CD14-positive monocyte (primary cell): Measurements from ENCODE around the gene ARFIP2. TPM values are rescaled to one million over a fixed set of nuclear protein-coding genes. Genes with fewer than 3 reads are reported as not detected.
A peak's percentile ranks its signal among the peaks of the same experiment; 100 is the strongest.

Source experiments
- DNase-seq, 3 donors: peaks; one replicate each; pipeline ENCODE4 v3.0.0-alpha.2; 2011 to 2022
- H2AFZ ChIP-seq: 2 replicates; pipeline ENCODE4 v1.6.0; 2012; ENCODE audit warnings: mild to moderate bottlenecking, low read depth, low read length, inconsistent platforms; ENCODE audit not compliant: insufficient read depth, poor library complexity, severe bottlenecking
- H3K27ac ChIP-seq, 2 donors: 1 replicate in 1 of 2; 2 replicates in 1 of 2; pipeline ENCODE4 v1.5.1; 2012 to 2013; ENCODE audit warnings: low read length in 2 of 2, control low read depth in 1 of 2, inconsistent platforms in 1 of 2, low read depth in 1 of 2, mild to moderate bottlenecking in 1 of 2
- H3K27me3 ChIP-seq, 2 donors: one replicate each; pipeline versions ENCODE4 v1.6.0 to v1.6.1; 2011 to 2013; ENCODE audit warnings: low read length in 2 of 2; ENCODE audit not compliant: control insufficient read depth in 2 of 2, insufficient read depth in 2 of 2
- H3K36me3 ChIP-seq, 2 donors: replicated peaks in 1 of 2; 1 replicate in 1 of 2; 2 replicates in 1 of 2; pipeline versions ENCODE4 v1.5.1 to v1.6.1; 2012 to 2013; ENCODE audit warnings: low read length in 2 of 2, control low read depth in 1 of 2, inconsistent platforms in 1 of 2, mild to moderate bottlenecking in 1 of 2; ENCODE audit not compliant: insufficient read depth in 2 of 2, control insufficient read depth in 1 of 2
- H3K4me1 ChIP-seq, 2 donors: 1 replicate in 1 of 2; 2 replicates in 1 of 2; pipeline versions ENCODE4 v1.5.1 to v1.6.1; 2012 to 2013; ENCODE audit warnings: low read length in 2 of 2, control low read depth in 1 of 2, inconsistent platforms in 1 of 2, mild to moderate bottlenecking in 1 of 2, moderate library complexity in 1 of 2; ENCODE audit not compliant: insufficient read depth in 2 of 2, control insufficient read depth in 1 of 2
- H3K4me2 ChIP-seq: replicated peaks from 2 replicates; pipeline ENCODE3; 2012; ENCODE audit warnings: low read length, moderate library complexity, mild to moderate bottlenecking; ENCODE audit not compliant: poor library complexity, severe bottlenecking; ENCODE audit errors: extremely low read depth
- H3K4me3 ChIP-seq, 3 experiments: fragments of 200-600 bp in 1 of 3; sonication (generic) in 1 of 3; replicated peaks in 1 of 3; 1 replicate in 2 of 3; 2 replicates in 1 of 3; pipeline ENCODE4 v1.5.1; 2011 to 2013; ENCODE audit warnings: low read length in 3 of 3, mild to moderate bottlenecking in 3 of 3, control low read depth in 2 of 3, low read depth in 2 of 3, inconsistent platforms in 1 of 3, moderate library complexity in 1 of 3
- H3K79me2 ChIP-seq: 2 replicates; pipeline ENCODE4 v1.6.0; 2012; ENCODE audit warnings: mild to moderate bottlenecking, control low read depth, inconsistent platforms, low read length, moderate library complexity; ENCODE audit not compliant: insufficient read depth
- H3K9ac ChIP-seq: 2 replicates; pipeline ENCODE4 v1.6.0; 2017; ENCODE audit warnings: low read length, mild to moderate bottlenecking; ENCODE audit not compliant: insufficient read depth, poor library complexity, severe bottlenecking
- H3K9me3 ChIP-seq, 2 donors: replicated peaks in 1 of 2; 1 replicate in 1 of 2; 2 replicates in 1 of 2; pipeline versions ENCODE4 v1.5.1 to v1.6.1; 2012 to 2013; ENCODE audit warnings: low read length in 2 of 2, control low read depth in 1 of 2; ENCODE audit not compliant: control insufficient read depth in 1 of 2, insufficient read depth in 1 of 2
- H4K20me1 ChIP-seq: 2 replicates; pipeline ENCODE4 v1.6.0; 2012; ENCODE audit warnings: mild to moderate bottlenecking, low read length, control low read depth, moderate library complexity; ENCODE audit not compliant: insufficient read depth
- H3K27ac Mint-ChIP-seq, 7 donors: one replicate each; pipeline ENCODE4 v1.8.0; 2020; ENCODE audit warnings: mild to moderate bottlenecking in 7 of 7, mixed read lengths in 7 of 7, moderate library complexity in 6 of 7, inconsistent platforms in 2 of 7
- H3K27me3 Mint-ChIP-seq, 3 donors: one replicate each; pipeline ENCODE4 v1.8.0; 2021 to 2022; ENCODE audit warnings: low read depth in 3 of 3, mild to moderate bottlenecking in 3 of 3, mixed read lengths in 3 of 3, moderate library complexity in 3 of 3, inconsistent platforms in 1 of 3
- H3K36me3 Mint-ChIP-seq, 2 donors: one replicate each; pipeline ENCODE4 v1.8.0; 2020; ENCODE audit warnings: mixed read lengths in 2 of 2, inconsistent platforms in 1 of 2, mild to moderate bottlenecking in 1 of 2
- H3K4me1 Mint-ChIP-seq: one replicate; pipeline ENCODE4 v1.8.0; 2020; ENCODE audit warnings: mild to moderate bottlenecking, mixed read lengths
- H3K4me3 Mint-ChIP-seq, 2 donors: one replicate each; pipeline ENCODE4 v1.8.0; 2020; ENCODE audit warnings: mild to moderate bottlenecking in 2 of 2, mixed read lengths in 2 of 2, moderate library complexity in 1 of 2
- H3K9me3 Mint-ChIP-seq, 7 donors: one replicate each; pipeline ENCODE4 v1.8.0; 2020 to 2022; ENCODE audit warnings: mixed read lengths in 7 of 7, mild to moderate bottlenecking in 6 of 7, moderate library complexity in 6 of 7, inconsistent platforms in 2 of 7
- WGBS: methylation state at CpG from one replicate; pipeline ENCODE4 v1.1.5; 2013; ENCODE audit warnings: missing lambda C conversion rate; ENCODE audit not compliant: insufficient coverage; 5-methylcytosine and 5-hydroxymethylcytosine counted together
- intact Hi-C, 2 donors: fragments of 100-400 bp; cut with micrococcal nuclease; formaldehyde crosslinking; loops; one replicate each; pipeline versions ENCODE4 v1.15.0 to v1.15.1; 2023
- polyA plus RNA-seq, 3 donors: library from polyadenylated mRNA; depleted of rRNA in 1 of 3; unstranded in 2 of 3; stranded (reverse) in 1 of 3; fragments of 300-500 nt in 2 of 3; fragments of >200 nt in 1 of 3; fragmentation: Illumina TruSeq in 2 of 3; gene quantifications; 1 replicate in 2 of 3; 2 replicates in 1 of 3; pipeline ENCODE4 v1.2.3, GENCODE V29; 2012 to 2021
- TF ChIP-seq, protein P1 (sequence below): fragments of 200-600 bp; IDR thresholded peaks from one replicate; pipeline ENCODE4 v1.8.0; 2022; ENCODE audit warnings: antibody characterized with exemption, mild to moderate bottlenecking

Gene ARFIP2
- polyA plus RNA-seq, 3 donors: 21.6 to 43.8 (median 27.2) TPM

DNA sequence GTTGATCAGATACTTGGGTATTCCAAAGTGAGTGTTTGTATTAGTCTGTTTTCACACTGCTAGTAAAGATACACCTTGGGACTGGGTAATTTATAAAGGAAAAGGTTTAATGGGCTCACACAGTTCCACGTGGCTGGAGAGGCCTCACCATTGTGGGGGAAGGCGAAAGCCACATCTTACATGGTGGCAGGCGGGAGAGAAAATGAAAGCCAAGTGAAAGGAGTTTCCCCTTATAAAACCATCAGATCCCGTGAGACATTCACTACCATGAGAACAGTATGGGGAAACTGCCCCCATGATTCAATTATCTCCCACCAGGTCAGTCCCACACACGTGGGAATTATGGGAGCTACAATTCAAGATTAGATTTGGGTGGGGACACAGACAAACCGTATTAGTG, 7.2 kb upstream of the ARFIP2 start:
- no peak overlapping the region for H3K9ac ChIP-seq
- Mint-ChIP-seq H3K27ac (peak overlapping the region in 2 of 7 donors; percentile 9 to 18), H3K9me3 (no peaks in the 10 kb centered on the region), H3K27me3 (no peaks in the 10 kb centered on the region), H3K4me1 (peaks cover 1% of the 10 kb centered on the region), H3K36me3 (peaks cover 38 to 44% of the 10 kb centered on the region in 2 donors), H3K4me3 (no peak overlapping the region)
- H3K4me3 ChIP-seq: no peak overlapping the region
- TF ChIP-seq, protein P1, sequence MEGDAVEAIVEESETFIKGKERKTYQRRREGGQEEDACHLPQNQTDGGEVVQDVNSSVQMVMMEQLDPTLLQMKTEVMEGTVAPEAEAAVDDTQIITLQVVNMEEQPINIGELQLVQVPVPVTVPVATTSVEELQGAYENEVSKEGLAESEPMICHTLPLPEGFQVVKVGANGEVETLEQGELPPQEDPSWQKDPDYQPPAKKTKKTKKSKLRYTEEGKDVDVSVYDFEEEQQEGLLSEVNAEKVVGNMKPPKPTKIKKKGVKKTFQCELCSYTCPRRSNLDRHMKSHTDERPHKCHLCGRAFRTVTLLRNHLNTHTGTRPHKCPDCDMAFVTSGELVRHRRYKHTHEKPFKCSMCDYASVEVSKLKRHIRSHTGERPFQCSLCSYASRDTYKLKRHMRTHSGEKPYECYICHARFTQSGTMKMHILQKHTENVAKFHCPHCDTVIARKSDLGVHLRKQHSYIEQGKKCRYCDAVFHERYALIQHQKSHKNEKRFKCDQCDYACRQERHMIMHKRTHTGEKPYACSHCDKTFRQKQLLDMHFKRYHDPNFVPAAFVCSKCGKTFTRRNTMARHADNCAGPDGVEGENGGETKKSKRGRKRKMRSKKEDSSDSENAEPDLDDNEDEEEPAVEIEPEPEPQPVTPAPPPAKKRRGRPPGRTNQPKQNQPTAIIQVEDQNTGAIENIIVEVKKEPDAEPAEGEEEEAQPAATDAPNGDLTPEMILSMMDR: no peak
- no peaks in the 10 kb centered on the region for H3K9me3 ChIP-seq
- H2AFZ ChIP-seq: no peak overlapping the region
- no CpG with 5 or more reads among the region's 6 CpGs for WGBS
- intact Hi-C loops: loop anchor here in 1 of 2 donors (10.0 kb wide), 1 partner anchor 116 kb away; the partner anchor contains the start of genes ILK and RRP8
- no peak overlapping the region for H3K4me2 ChIP-seq
- no peak for DNase-seq
- no peak overlapping the region for H3K27ac ChIP-seq
- H4K20me1 ChIP-seq: no peaks in the 10 kb centered on the region
- peaks cover 44 to 93% of the 10 kb centered on the region in 2 donors for H3K36me3 ChIP-seq
- no peaks in the 10 kb centered on the region for H3K4me1 ChIP-seq
- H3K27me3 ChIP-seq: no peaks in the 10 kb centered on the region
- peaks cover 6% of the 10 kb centered on the region for H3K79me2 ChIP-seq

DNA sequence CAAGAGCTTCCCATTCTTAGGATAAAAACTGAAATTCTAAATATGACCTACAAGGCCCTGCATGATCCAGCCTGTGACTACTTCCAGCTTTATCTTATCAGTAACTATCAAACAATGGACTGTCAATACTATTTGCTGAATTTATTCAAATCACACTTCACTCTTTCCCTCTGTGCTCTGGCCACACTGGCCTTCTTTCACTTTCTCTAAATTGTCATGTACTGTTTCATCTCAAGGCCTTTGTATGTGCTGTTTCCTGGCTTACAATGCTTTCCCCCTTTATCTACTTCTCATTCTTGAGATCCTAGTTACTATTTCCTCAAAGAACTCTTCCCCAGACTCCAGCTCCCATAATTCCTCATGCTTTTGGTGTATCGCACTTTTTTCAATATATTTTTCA, 5.8 kb upstream of the ARFIP2 start:
- Mint-ChIP-seq H3K9me3 (no peaks in the 10 kb centered on the region), H3K27ac (no peak overlapping the region), H3K36me3 (peaks cover 38 to 44% of the 10 kb centered on the region in 2 donors), H3K27me3 (no peaks in the 10 kb centered on the region), H3K4me1 (peaks cover 15% of the 10 kb centered on the region), H3K4me3 (no peak overlapping the region)
- WGBS: no CpG with 5 or more reads among the region's 1 CpG
- no peak overlapping the region for H3K27ac ChIP-seq
- peaks cover 19% of the 10 kb centered on the region for H3K79me2 ChIP-seq
- no peak overlapping the region for H3K9ac ChIP-seq
- H3K4me2 ChIP-seq: no peak overlapping the region
- H3K27me3 ChIP-seq: no peaks in the 10 kb centered on the region
- no peak overlapping the region for H3K4me3 ChIP-seq
- no peak overlapping the region for H2AFZ ChIP-seq
- no peaks in the 10 kb centered on the region for H3K9me3 ChIP-seq
- peaks cover 10 to 11% of the 10 kb centered on the region in 2 donors for H3K4me1 ChIP-seq
- peaks cover 47 to 89% of the 10 kb centered on the region in 2 donors for H3K36me3 ChIP-seq
- DNase-seq: no peak
- no peaks in the 10 kb centered on the region for H4K20me1 ChIP-seq
- TF ChIP-seq, protein P1: no peak
- intact Hi-C loops: loop anchor here in 1 of 2 donors (10.0 kb wide), 1 partner anchor 118 kb away; the partner anchor contains the start of genes ILK and RRP8
